ENCODE results near the gene CXCL16. TPM values are rescaled to one million over a fixed set of nuclear protein-coding genes. Genes with fewer than 3 reads are reported as not detected.
"Not testable (repeated sequence)": the region's sequence is repeated elsewhere in the genome, so short reads cannot be mapped to it uniquely, and the experiment has no call there.

The CXCL16 gene
- total RNA-seq, 2 donors from 2014 or later: 4.9 to 6.1 TPM

DNA sequence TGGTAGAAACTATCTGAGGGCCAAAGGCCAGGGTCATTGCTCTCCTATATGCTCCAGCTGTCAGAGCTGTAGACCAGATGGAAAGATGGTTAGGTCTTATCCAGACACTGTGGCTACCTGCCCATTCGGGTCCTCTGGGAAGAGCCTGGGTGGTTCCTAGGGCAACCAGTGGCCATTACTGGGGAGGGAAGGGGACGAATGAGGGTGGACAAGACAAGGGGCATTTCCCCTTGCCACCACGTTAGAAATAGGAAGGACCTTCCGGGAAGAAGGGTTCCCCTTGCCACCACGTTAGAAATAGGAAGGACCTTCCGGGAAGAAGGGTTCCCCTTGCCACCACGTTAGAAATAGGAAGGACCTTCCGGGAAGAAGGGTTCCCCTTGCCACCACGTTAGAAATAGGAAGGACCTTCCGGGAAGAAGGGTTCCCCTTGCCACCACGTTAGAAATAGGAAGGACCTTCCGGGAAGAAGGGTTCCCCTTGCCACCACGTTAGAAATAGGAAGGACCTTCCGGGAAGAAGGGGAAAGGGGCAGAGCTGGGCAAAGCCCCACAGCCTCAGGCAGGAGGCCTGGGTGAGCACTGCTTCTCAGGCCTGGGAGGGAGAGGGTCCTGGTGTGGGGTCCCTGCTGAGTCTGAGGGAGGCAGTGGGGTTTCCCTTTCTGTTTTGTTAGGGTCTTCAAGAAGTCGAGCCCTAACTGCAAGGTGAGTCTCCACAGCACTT lies 25.2 kb downstream of the CXCL16 start:
- ATAC-seq; DNase-seq (ENCODE audit: low spot score in 2 of 2); H3K9me3 Mint-ChIP-seq: not testable (repeated sequence)
- Mint-ChIP-seq H3K36me3 (peaks cover 23 to 37% of the 10 kb centered on the region in 2 donors), H3K27ac (peak overlapping the region; percentile 84 to 97)

DNA sequence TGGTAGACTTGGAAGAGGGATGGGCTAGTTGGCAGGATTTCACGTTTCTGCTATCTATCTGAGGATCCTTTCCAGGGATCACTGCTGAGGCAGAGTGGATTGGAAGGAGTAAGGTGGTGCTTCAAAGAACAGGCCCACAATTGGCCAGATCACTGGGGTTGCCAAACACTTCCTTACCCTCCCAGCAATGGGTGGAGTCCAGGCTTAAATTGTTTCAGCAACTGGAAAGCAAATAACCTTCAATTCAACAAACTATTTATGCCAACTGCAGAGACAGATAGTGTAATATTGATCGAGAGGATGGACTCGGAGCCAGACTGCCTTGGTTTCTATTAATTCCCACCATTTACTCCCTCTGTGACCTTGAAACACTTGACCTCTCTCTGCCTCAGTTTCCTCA lies 27.2 kb downstream of the CXCL16 start:
- peak overlapping the region; percentile 47 to 87 for H3K27ac Mint-ChIP-seq
- H3K9me3 Mint-ChIP-seq: no peaks in the 10 kb centered on the region
- H3K36me3 Mint-ChIP-seq: peaks cover 20 to 28% of the 10 kb centered on the region in 2 donors
- no peak for ATAC-seq
- DNase-seq (ENCODE audit: low spot score in 2 of 2): no peak

DNA sequence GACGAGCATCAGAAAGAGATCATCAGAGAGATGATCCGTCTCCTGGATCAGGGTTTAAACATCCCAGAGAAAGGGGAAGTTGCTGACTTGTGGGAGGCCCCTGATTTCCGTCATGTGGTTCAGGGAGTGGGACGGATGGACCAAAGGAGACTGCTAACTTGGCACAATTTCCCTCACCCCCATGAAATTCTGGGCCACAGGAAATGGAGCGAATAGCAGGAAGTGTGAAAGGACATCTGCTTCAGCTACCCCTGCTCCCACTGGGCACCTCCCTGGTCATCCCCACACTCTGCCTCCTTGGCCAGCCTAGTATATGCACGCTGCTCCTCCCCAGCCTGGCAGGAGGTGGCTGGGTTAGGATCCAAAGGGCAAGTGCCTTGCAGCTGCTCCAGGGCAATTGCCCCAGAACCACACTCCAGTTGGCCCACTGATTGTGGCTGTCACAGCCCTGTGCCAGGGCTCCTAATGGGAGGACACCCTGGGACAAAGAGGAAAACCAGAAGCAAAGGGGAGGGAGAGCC lies 28.0 kb downstream of the CXCL16 start:
- no peaks in the 10 kb centered on the region for H3K9me3 Mint-ChIP-seq
- H3K36me3 Mint-ChIP-seq: peaks cover 20 to 22% of the 10 kb centered on the region in 2 donors
- ATAC-seq (no peak), DNase-seq (ENCODE audit: low spot score in 2 of 2) (no peak)
- H3K27ac Mint-ChIP-seq: peak overlapping the region; percentile 87 to 97

DNA sequence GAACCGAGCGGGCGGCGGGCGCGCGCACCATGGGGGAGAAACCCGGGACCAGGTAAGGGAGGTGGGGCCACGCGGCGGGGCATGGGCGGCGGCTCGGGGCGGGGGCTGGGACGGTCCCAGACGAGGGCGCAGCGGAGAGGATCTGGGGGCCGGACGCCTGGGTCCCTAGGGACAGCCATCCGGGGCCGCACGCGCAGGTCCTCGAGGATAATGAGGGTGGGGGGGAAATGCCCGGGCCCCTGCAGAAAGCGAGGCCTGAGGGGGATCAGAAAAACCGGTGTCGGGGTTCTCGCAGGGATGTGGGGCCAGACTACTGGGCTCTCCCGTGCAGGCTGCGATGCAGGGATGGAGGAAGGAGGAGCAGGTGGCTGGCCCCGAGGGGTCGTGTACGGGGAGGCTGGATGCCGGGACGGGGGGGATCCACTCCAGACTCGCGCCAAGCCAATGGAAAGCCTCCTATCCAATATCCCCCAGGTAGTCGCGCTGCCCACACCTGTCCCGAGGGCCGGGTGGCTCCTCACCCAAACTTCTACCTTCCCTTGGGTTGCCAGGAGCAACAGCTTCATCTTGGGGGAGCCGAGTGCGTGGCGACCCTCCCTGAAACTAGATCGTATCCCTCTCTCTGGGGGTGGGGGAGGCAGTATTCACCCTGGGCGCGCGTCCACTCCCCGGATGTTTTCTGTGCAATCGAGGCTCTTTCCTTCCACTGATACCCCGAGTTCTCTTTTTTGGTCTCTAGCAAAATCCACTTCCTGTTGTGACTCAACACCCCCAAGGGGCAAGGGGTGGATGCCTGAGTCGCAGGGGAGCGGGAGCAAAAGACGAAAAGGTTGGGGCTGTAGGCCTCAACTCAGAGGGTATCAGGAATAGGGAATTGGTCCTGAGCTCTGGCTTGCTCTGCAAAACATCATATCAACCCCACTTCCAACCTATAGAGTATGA lies 28.8 kb downstream of the CXCL16 start:
- DNase-seq (ENCODE audit: low spot score in 2 of 2) (peak in 1 of 2 donors; percentile 51), ATAC-seq (peak in 1 of 2 donors; percentile 21)
- no peaks in the 10 kb centered on the region for H3K9me3 Mint-ChIP-seq
- peaks cover 23 to 26% of the 10 kb centered on the region in 2 donors for H3K36me3 Mint-ChIP-seq
- H3K27ac Mint-ChIP-seq: peak overlapping the region; percentile 87 to 97

DNA sequence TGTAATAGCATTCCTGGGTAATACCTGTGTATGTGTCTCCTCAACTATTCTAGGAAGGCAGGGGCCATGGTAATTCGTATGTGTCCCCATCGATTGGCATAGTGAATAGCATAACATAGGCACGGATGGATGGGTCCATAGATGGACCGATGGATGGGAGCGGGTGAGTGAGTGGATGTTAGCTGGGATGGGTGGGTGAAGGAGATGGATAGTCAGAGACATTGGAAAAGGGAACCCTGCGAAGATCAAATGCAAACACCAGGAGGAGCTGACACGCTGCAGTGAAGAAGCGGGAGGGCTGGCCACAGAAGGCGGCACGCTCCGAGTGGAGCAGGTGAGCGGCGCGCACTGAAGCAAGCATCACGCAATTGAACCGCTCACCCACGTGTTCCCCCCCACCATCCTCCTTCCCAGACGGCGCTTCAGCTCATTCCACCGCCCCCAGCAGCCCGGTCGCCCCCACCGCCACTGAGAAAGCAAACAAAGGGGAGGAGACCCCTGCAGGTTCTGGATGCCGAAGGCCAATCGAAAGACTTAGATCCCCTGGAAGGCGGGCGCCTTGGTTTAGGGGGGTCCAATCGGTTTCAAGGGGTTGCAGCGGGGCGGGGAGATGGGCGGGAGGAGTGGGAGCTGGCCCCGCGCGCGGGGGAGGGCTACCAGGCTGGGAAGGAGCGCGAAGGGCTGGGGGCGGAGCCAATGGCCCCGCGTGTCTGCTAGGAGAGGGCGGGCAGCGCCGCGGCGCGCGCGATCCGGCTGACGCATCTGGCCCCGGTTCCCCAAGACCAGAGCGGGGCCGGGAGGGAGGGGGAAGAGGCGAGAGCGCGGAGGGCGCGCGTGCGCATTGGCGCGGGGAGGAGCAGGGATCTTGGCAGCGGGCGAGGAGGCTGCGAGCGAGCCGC lies 29.7 kb downstream of the CXCL16 start, which contains the start of gene ARRB2:
TSS of gene ARRB2 (plus strand) at position 839 of the 899 bp plus-strand sequence. CDS start 90 bp downstream, outside the sequence.
- ATAC-seq (peak; percentile 83 to 85), DNase-seq (ENCODE audit: low spot score in 2 of 2) (peak; percentile 96 to 98)
- Mint-ChIP-seq H3K9me3 (no peaks in the 10 kb centered on the region), H3K27ac (peak within 1 kb of the TSS; percentile 87 to 97), H3K36me3 (peaks cover 22 to 28% of the 10 kb centered on the region in 2 donors)

DNA sequence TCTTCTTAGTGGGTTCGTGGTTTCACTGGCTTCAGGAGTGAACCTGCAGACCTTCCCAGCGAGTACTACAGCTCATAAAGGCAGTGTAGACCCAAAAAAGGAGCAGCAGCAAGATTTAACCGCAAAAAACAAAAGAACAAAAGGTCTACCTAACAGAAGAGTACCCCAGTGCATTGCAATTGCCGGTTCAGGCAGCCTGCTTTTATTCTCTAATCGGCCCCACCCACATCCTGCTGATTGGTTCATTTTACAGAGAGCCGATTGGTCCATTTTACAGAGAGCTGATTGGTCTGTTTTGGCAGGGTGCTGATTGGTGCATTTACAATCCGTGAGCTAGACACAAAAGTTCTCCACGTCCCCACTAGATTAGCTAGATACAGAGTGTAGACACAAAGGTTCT lies 31.3 kb downstream of the CXCL16 start:
- peaks cover 25 to 34% of the 10 kb centered on the region in 2 donors for H3K36me3 Mint-ChIP-seq
- no peaks in the 10 kb centered on the region for H3K9me3 Mint-ChIP-seq
- DNase-seq (ENCODE audit: low spot score in 2 of 2): peak in 1 of 2 donors; percentile 72
- ATAC-seq: no peak
- peak overlapping the region in 1 of 2 donors; percentile 55 for H3K27ac Mint-ChIP-seq

DNA sequence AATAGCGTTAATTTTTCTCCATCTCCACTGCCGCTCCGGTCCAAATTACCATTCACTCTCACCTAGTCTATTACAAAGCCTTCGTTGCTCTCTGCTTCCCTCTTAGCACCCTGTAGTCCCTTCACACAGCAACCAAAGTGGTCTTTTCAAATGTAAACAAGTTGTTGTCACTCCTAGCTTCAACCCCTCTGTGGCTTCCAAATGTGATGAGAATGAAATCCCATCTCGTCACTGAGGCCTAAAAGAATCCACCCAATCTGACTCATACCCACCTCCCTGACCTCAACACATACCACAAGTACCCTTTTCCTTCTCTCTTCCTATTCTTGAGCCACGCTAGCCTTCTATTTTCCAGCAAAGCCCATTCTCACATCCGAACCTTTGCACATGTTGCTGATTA lies 33.6 kb downstream of the CXCL16 start:
- ATAC-seq: no peak
- Mint-ChIP-seq H3K36me3 (peaks cover 21 to 36% of the 10 kb centered on the region in 2 donors), H3K9me3 (no peaks in the 10 kb centered on the region), H3K27ac (peak overlapping the region; percentile 4 to 97)
- no peak for DNase-seq (ENCODE audit: low spot score in 2 of 2)

DNA sequence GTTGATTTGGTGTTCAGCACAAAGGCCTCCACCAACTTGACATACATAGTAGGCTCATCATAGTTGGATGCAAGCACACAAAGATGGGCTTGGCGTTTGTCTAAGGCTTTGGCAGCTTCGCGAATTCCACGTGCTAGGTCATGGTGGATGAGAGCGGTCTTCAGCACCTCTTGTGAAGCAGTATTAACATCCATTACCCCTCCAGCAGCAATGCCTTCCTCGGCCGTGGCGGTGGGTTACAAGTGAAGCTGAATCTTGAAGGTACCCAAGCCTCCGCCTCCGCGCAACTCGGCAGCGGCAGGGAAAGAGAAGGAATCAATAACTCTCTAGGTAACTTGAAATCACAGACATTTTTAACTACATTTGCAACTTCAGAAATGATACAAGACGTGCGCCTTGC lies 34.7 kb downstream of the CXCL16 start:
- H3K36me3 Mint-ChIP-seq: peaks cover 18 to 33% of the 10 kb centered on the region in 2 donors
- DNase-seq (ENCODE audit: low spot score in 2 of 2) (no peak), ATAC-seq (no peak)
- peak overlapping the region; percentile 94 to 97 for H3K27ac Mint-ChIP-seq
- H3K9me3 Mint-ChIP-seq: no peaks in the 10 kb centered on the region

DNA sequence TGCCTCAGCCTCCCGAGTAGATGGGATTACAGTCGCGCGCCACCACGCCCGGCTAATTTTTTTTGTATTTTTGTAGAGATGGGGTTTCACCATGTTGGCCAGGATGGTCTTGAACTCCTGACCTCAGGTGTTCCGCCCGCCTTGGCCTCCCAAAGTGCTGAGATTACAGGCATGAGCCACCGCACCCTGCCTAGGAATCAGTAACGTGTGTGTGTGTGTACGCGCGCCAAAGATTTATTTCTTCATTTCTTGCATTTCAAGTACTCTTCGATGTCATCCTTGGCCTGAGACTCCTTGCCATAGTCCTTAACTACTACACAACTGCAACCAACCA lies 35.2 kb downstream of the CXCL16 start:
- ATAC-seq; DNase-seq (ENCODE audit: low spot score in 2 of 2): not testable (repeated sequence)
- peaks cover 18 to 33% of the 10 kb centered on the region in 2 donors for H3K36me3 Mint-ChIP-seq

DNA sequence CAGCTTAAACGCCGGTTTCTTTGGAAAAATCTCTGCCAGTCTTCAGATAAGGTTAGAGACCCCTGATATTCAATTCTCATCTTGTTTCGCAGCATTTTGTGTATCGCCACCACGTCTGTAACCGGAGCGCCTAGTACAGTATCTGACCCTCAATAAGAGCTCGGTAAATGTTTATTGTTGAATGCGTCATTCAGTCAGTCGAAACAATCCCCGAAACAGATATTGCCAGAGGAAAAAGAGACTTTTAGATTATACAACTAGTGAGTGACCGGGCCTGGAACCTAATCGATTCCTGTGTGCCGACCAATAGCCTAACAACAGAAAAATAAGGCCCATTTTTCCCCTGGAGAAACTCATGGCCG lies 36.4 kb downstream of the CXCL16 start:
- ATAC-seq (no peak), DNase-seq (ENCODE audit: low spot score in 2 of 2) (no peak)
- H3K27ac Mint-ChIP-seq: peak overlapping the region; percentile 95 to 97
- H3K9me3 Mint-ChIP-seq: no peaks in the 10 kb centered on the region
- H3K36me3 Mint-ChIP-seq: peaks cover 18 to 33% of the 10 kb centered on the region in 2 donors

More for the DNA sequence above, 35.2 kb downstream of the CXCL16 start:
- H3K27ac Mint-ChIP-seq: peak overlapping the region; percentile 94 to 97
- H3K9me3 Mint-ChIP-seq: not testable (repeated sequence)

DNA sequence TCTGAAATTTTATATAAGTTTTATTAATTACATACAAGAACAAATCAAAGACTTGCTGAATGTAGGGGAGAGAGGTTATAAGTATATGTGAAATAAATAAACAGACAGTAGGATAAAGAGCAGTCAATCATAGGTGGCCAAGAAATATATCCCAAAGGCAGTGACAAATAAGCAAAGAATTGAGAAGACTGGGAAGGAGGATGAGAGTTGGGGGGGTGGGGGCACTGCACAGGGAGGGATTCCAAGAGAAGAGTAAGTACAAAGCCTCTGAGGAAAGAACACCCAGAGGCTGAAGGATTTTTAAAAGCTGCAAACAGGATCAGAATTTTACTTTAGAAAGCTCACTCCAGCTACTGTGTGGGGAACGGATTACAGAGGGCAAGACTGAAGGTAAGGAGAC lies 38.6 kb downstream of the CXCL16 start:
- ATAC-seq: no peak
- DNase-seq (ENCODE audit: low spot score in 2 of 2): no peak
- Mint-ChIP-seq H3K9me3 (no peaks in the 10 kb centered on the region), H3K36me3 (peaks cover 16 to 31% of the 10 kb centered on the region in 2 donors), H3K27ac (no peak overlapping the region)

DNA sequence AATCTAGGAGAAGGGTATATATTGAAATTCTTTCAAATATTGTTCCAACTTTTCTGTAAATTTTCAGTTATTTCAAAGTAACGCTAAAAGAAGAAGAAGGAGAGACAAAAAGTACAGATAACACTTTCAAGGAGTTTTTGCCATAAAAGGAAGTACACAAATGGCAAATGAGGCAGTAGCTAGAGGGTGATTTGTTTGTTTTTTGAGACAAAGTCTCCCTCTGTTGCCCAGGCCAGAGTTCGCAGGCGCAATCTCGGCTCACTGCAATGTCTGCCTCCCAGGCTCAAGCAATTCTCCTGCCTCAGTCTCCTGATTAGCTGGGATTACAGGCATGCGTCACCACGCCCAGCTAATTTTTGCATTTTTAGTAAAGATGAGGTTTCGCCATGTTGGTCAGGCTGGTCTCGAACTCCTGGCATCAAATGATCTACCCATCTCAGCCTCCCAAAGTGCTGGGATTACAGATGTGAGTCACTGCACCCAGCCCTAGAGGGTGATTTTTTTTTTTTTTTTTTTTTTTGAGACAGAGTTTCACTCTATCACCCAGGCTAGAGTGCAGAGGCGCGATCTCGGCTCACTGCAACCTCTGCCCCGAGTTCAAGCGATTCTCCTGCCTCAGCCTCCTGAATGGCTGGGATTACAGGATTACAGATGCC lies 40.2 kb downstream of the CXCL16 start:
- not testable (repeated sequence) for DNase-seq (ENCODE audit: low spot score in 2 of 2); H3K27ac Mint-ChIP-seq; H3K9me3 Mint-ChIP-seq; ATAC-seq
- H3K36me3 Mint-ChIP-seq: peaks cover 13 to 19% of the 10 kb centered on the region in 2 donors

DNA sequence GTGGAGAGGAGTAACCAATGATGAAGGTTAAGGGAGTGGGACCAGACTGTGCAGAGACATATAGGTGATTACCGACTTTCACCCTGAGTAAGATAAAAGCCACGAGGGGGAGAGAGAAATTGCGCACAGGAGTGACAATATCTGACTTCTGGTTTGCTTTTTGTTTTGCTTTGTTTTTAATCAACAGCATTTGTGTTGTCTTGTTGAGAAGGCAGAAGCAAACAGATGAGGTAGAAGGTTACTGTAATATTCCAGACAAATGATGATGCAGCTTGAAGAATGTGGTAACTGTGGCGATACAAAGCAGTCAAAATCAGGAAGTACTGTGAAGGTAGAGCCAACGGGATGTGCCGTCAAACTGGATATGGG lies 43.3 kb downstream of the CXCL16 start:
- ATAC-seq (peak; percentile 82 to 96), DNase-seq (ENCODE audit: low spot score in 2 of 2) (peak in 1 of 2 donors; percentile 23)
- peaks cover 0 to 1% of the 10 kb centered on the region in 2 donors for H3K36me3 Mint-ChIP-seq

DNA sequence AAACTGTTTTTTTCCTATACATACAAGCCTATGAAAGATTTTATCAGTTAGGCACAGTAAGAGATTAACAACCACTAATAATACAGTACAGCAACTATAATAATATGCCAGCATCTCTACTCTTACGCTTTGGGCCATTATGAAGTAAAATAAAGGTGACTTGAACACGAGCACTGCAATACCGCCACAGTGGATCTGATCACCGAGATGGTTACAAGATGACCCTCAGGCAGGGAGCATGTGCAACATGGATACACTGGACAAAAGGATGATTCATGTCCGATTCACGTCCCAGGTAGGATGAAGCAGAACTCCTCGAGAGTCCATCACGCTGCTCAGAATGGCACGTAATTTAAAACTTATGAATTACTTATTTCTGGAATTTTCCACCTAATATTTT lies 46.3 kb downstream of the CXCL16 start:
- H3K27ac Mint-ChIP-seq: no peak overlapping the region
- peaks cover 4 to 28% of the 10 kb centered on the region in 2 donors for H3K36me3 Mint-ChIP-seq
- no peak for ATAC-seq
- DNase-seq (ENCODE audit: low spot score in 2 of 2): no peak
- H3K9me3 Mint-ChIP-seq: no peaks in the 10 kb centered on the region

More for the DNA sequence above, 43.3 kb downstream of the CXCL16 start:
- H3K27ac Mint-ChIP-seq: peak overlapping the region; percentile 78 to 92
- H3K9me3 Mint-ChIP-seq: no peaks in the 10 kb centered on the region

DNA sequence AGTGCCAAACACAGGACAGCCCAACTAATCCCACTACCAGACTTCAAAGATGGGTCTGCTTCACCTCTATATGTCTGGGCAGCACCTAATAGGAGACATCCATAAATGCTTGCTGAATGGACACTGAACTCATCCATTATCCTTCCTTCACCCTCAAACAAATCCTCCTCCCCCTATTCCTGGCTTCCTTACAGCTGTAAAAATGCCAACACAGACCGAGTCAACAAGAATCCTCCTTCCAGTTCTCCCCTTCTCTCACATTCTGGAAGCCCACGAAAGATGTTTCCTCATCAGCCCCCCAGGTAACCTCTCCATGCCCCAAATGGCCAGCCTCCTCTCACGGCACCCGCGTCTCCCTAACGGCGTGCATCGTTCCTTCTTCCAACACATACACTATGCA lies 48.0 kb downstream of the CXCL16 start:
- no peaks in the 10 kb centered on the region for H3K9me3 Mint-ChIP-seq
- DNase-seq (ENCODE audit: low spot score in 2 of 2): no peak
- H3K36me3 Mint-ChIP-seq: peaks cover 10 to 44% of the 10 kb centered on the region in 2 donors

More for the DNA sequence above, 48.0 kb downstream of the CXCL16 start:
- H3K27ac Mint-ChIP-seq: peak overlapping the region; percentile 7 to 65
- no peak for ATAC-seq

Data from activated naive CD4-positive, alpha-beta T cell treated with anti-CD3 and anti-CD28 coated beads, Interleukin-2, amount 50 U/mL, for 72 hours (primary cell).